NCI-H510A treated with DMSO at 0.1 percent for 48 hours (cell line): Measurements from ENCODE around the gene KATNBL1.

Experiments used
- DNase-seq: peaks from one replicate; lab custom pipeline; 2025; lab: John Stamatoyannopoulos, UW

KATNBL1 gene

DNA sequence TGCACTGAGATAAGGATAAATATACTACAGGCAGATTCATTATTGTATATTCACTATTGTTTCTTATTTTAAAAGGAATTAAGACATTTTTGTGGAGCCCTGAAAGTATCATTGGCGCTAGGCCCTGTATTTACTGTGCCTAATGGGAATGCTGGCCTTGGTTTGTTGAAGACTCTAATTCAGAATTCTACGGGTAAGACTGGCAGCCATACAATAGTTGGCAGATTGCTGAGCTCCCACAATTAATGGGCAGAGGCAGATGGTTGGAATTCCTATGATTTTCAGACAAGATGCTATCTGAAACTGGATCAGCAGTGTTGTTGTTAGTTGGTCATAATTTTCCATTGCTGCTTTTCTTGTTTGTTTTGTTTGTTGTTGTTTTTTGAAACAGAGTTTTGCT lies 93.3 kb downstream of the KATNBL1 start:
- no peak for DNase-seq

DNA sequence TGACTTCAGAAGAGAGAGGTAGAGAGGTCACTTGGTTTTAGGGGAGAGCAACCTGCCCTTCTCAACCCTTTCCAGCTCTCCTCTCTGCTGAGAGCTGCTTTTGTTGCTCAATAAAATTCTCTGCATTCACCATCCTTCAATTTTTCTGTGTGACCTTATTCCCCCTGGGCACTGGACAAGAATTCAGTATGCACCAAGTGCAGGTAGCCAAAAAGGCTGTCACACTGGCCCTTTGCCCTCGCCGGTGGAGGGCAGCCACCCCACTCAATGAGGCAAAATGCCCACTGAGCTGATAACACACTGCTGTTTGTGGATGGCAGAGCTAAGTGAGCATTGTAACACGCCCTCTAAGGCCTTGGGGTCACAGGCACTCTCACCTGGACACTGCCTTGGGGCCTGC lies 95.2 kb downstream of the KATNBL1 start:
- DNase-seq, result no peak

DNA sequence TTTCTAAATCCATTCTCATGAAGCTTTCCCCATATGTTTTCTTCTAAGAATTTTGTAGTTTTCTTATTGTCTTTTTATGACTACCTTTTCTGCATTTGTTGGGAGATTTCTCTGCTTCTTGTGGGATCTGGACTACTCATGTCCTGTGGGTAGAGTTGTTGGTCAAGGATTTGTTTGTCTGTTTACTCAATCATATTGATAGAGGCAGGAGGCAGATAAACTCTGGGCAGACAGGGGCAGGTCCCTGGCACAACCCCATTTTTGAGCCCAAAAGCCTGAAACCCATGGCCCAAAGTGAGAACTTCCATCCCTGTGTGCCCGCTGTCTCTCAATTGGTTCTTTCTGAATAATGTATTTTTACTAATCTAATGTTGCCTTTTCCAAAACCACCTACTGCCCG lies 95.7 kb downstream of the KATNBL1 start:
- DNase-seq, result no peak

DNA sequence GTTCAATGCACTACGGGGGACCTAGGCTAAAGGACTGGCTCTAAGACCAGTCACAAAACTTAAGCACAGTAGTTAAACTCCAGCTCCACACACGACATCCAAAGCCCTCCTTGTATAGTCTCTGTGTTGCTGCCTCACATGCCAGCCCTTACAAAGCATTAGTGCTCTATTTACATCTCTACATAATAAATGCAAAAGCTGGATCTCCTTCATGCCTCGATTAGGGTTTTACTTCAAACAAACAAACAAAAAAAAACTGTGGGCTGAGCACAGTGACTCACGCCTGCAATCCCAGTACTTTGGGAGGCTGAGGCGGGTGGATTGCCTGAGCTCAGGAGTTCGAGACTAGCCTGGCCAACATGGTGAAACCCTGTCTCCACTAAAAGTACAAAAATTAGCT lies 98.4 kb downstream of the KATNBL1 start:
- no peak for DNase-seq

DNA sequence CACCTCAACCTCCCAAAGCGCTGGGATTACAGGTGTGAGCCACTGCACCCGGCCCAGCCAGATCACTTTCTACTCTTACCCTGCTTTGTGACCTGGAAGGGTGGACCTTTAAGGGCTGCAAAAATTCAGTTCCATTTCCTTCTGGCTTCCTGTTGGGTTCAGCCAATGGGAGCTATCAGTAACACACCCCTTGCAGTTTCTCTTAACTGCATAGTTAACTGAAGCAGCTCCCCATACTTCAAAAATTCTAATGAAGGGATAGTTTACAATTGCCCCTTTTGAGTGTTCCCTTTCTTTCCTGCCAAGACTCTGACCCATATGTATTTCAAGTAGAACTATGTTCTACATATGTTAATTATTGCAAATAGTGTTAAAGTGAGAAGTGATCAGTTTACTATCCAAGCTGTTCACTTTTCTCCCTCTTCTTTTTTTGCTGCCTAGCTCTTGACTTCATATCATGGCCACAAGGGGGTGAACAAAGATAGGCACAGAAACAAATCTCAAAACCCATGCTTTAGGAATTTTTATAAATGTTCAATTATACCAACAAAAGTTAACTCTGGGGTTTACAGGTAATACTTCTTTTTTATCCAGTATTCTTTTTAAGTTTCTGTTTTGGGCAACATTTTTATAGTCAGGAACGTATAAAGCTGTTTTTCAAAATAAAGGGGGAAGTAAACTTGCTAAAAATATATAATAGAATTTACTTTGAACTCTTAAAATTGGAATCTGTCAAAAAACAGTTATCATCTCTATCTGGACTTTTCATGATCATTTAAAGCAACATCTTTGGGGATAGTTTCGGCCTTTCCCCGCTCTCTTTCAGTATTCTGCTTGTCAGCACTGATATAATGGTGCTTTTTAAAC lies 99.9 kb downstream of the KATNBL1 start:
- no peak for DNase-seq

DNA sequence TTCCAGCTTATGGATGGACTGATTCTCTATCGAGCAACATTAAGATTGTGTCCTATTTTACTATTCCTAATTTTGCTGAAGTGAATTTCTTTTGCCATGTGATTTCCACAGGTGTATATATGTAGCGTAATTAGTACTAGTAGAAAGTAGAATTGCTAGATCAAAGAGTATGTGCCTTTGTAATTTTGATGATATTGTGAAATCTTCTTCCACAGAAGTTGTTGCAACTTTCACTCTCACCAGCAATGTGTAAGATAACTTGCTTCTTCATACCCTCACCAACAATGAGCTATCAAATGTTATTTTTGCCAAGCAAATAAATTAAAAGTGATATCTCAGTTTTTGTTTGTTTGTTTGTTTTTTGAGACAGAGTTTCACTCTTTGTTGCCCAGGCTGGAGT lies 102.6 kb downstream of the KATNBL1 start:
- no peak for DNase-seq

DNA sequence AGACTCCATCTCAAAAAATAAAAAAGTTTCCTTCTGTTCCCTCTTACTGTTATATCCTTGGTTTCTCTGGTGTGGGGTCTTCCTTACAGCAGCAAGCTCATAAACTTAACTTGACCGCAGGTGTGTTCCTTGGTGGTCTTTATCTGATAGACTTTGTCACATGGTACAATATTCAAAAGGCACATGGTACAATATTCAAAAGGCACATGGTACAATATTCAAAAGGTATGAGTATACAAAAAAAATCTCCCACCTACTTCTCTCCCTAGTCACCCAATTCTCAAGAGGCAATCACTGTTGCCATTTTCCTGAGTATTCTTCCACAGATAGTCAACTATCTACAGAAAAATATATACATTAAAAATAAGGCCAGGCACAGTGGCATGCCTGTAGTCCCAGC lies 103.5 kb downstream of the KATNBL1 start:
- DNase-seq, result no peak

DNA sequence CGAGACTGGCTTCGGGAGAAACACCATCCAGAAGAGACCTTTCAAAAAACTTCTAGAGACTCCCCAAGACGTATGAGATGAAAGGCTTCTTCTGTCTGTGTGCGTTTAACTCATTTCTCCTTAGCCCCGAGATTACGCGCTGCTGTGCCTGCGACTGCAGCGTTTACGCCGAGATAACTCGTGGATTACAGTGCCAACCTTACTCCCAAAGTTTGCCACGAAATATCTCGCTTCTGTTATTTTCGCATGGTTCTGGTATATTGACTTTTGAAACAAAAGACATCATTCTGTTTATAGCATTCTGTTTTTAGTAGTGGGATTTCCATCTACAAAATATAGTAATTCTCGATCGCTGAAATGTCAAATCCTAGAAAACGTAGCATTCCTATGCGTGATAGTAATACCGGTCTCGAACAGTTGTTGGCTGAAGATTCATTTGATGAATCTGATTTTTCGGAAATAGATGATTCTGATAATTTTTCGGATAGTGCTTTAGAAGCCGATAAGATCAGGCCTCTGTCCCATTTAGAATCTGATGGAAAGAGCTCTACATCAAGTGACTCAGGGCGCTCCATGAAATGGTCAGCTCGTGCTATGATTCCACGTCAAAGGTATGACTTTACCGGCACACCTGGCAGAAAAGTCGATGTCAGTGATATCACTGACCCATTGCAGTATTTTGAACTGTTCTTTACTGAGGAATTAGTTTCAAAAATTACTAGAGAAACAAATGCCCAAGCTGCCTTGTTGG lies 107.5 kb downstream of the KATNBL1 start:
- DNase-seq, result no peak

DNA sequence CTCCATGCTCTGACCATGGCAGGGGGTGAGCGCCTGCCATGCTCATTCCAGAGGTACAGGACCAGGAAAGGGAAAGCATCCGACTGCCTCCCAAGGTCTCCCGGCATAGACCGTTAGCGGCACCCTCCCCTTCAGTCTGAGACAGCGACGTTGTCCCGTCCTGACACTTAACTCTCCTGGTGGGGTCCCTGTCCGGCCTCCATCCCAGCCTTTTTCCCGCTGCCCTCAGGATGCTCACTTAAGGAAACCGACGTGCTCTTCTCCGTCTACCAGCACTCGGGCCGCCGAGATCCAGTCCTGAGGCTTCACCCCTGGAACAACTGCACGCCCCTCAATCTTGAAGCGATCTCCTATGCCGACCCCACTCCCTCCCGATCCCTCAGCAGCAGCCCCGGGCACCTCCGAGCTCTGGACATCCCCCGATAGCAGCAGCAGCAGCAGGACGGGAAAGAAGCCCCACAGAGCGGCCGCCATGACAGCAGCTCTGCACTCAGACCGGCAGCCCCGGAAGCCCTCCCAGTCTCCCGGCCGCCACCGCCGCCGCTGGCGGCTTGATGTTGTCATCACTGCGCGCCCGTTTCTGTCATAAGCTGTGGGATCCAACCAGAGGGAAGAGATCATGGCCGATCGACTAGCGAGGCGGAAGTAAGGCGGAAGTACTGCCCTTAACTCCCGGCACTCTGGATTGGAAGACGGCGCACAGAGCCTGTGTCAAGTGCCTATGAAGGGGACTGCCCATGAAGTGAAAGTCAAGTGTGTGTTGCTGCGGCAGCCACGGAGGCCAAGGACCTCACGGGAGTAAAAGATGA lies 108.3 kb downstream of the KATNBL1 start, which contains the start of the genes EMC7 and PGBD4:
TSS of gene EMC7 (minus strand) at position 497 of the 809 bp plus-strand sequence. CDS start at position 474, 23 bp downstream.
TSS of gene PGBD4 (plus strand) at position 718 of the 809 bp plus-strand sequence. CDS start 449 bp downstream, outside the sequence.
- peak; percentile 88 for DNase-seq

DNA sequence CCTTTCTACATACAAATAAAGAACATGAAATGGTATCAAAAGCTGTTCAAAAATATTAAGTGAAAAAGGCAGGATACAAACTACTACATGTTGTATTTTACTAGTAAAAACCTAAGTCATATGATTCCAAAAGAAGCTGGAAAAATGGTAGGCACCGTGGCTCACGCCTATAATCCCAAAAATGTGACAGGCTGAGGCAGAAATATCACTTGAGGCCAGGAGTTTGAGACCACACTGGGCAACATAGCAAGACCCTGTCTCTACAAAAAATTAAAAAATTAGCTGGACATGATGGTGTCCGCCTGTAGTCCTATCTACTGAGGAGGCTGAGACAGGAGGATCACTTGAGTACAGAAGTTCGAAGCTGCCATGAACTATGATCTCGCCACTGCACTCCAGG lies 110.0 kb downstream of the KATNBL1 start:
- DNase-seq, result no peak
